A673 (cell line): ENCODE measurements around the gene PLTP. TPM values are rescaled to one million over a fixed set of nuclear protein-coding genes. Genes with fewer than 3 reads are reported as not detected.

ENCODE experiments used
- BruUV-seq: library from RNA; stranded (reverse); fragments of 400-500 nt; replicated peaks from 2 replicates; lab custom pipeline; 2021; lab: Mats Ljungman, UMichigan
- CTCF ChIA-PET: fragments of 300-600 bp; sonication (Branson Sonifier 250); formaldehyde crosslinking; loops from one replicate; lab custom pipeline; 2022; ENCODE audit warnings: antibody characterized with exemption; lab: Charles Lee
- POLR2A ChIA-PET: fragments of 300-600 bp; sonication (Branson Sonifier 250); formaldehyde crosslinking; loops from one replicate; lab custom pipeline; 2022; ENCODE audit warnings: antibody characterized with exemption; ENCODE audit not compliant: low non-redundant PET; lab: Charles Lee
- DNase-seq: peaks from one replicate; pipeline ENCODE4 v3.0.0-alpha.2; 2015; ENCODE audit warnings: low spot score
- H3K27ac ChIP-seq: fragments of 200-600 bp; sonication (generic); 2 replicates; pipeline ENCODE4 v1.5.1; 2016; ENCODE audit warnings: mixed run types, low read depth, mild to moderate bottlenecking, mixed read lengths, antibody characterized with exemption, low read length; ENCODE audit not compliant: poor library complexity, severe bottlenecking
- H3K27me3 ChIP-seq: fragments of 200-600 bp; sonication (generic); replicated peaks from 2 replicates; pipeline ENCODE4 v1.6.1; 2017; ENCODE audit warnings: mixed run types, low read depth, mild to moderate bottlenecking, mixed read lengths, antibody characterized with exemption, low read length; ENCODE audit not compliant: insufficient read depth, poor library complexity
- H3K36me3 ChIP-seq: fragments of 200-600 bp; sonication (generic); 2 replicates; pipeline ENCODE4 v1.6.1; 2016; ENCODE audit warnings: mixed run types, mild to moderate bottlenecking, mixed read lengths, antibody characterized with exemption, low read length; ENCODE audit not compliant: insufficient read depth, poor library complexity, severe bottlenecking
- H3K4me1 ChIP-seq: fragments of 200-600 bp; sonication (generic); 2 replicates; pipeline ENCODE4 v1.6.1; 2017; ENCODE audit warnings: mixed run types, mild to moderate bottlenecking, mixed read lengths, antibody characterized with exemption, low read length; ENCODE audit not compliant: insufficient read depth, poor library complexity, severe bottlenecking
- H3K4me3 ChIP-seq: fragments of 200-600 bp; sonication (generic); 2 replicates; pipeline ENCODE4 v1.5.1; 2016; ENCODE audit warnings: low read depth, mixed run types, mild to moderate bottlenecking, mixed read lengths, low read length; ENCODE audit not compliant: poor library complexity, severe bottlenecking
- H3K9me3 ChIP-seq: fragments of 200-600 bp; sonication (generic); 2 replicates; pipeline ENCODE4 v1.6.1; 2016; ENCODE audit warnings: mixed run types, low read depth, mild to moderate bottlenecking, mixed read lengths, antibody characterized with exemption, low read length; ENCODE audit not compliant: poor library complexity, severe bottlenecking
- CTCF ChIP-seq: fragments of 300-800, 200-600 bp; sonication (generic); conservative IDR thresholded peaks from 2 replicates; pipeline ENCODE4 v1.5.1; 2017; ENCODE audit warnings: low read depth, mild to moderate bottlenecking, antibody characterized with exemption, low read length, moderate library complexity, mixed read lengths
- EZH2 ChIP-seq: fragments of 200-600 bp; sonication (generic); IDR thresholded peaks from 2 replicates; pipeline ENCODE4 v1.6.1; 2017; ENCODE audit warnings: borderline replicate concordance, low read depth, mild to moderate bottlenecking, mixed read lengths, antibody characterized with exemption, low read length; ENCODE audit not compliant: poor library complexity, severe bottlenecking
- intact Hi-C: fragments of 100-400 bp; cut with micrococcal nuclease; formaldehyde crosslinking; loops from one replicate; pipeline ENCODE4 v1.10.0; 2022; ENCODE audit not compliant: unreplicated experiment
- total RNA-seq: library from RNA; stranded (reverse); gene quantifications from 2 replicates; pipeline ENCODE4 v1.2.3, GENCODE V29; 2021

Gene PLTP
- total RNA-seq, 1 experiment from 2014 or later: 58.3 TPM

- ChIA-PET POLR2A (interaction anchor here (0.8 kb wide), 1 partner anchor 32 kb away, joined by 3 read pairs; no protein-coding TSS in a partner anchor), CTCF (no interaction called here)
- BruUV-seq: no TSS peak
- Histone ChIP-seq H3K9me3 (no peaks in the 10 kb centered on the region), H3K36me3 (peaks cover 52% of the 10 kb centered on the region), H3K4me3 (peak overlapping the region; percentile 36), H3K27me3 (no peaks in the 10 kb centered on the region), H3K27ac (peak overlapping the region; percentile 83), H3K4me1 (peaks cover 28% of the 10 kb centered on the region)
- TF ChIP-seq CTCF (no peak), EZH2 (no peak)
- peak; percentile 98 for DNase-seq
- intact Hi-C loops: no loop called here
Observed at GRCh38 chr20:45938727-45939438, 26.9 kb upstream of the PLTP start.

DNA sequence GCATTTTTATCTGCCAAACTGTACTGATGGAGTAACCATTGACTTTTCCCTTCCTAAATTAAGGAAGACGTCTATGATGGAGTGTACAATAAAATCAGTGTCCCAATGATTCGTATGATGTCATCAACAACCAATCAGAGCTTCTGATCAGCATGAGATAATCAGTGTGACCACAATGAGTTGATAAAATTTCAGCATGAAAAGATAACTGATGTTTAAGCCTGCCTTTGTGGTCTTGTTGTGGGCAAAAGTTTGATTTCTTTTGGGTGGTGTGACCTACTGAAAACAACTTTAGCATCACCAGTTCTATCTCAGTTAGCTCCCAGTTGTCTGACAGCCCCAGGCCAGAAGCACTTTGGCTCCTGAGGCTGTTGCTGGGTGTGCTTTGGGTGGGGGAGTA, 25.8 kb upstream of the PLTP start:
- intact Hi-C loops: no loop called here
- CTCF ChIA-PET: no interaction called here
- peak overlapping the region; percentile 79 for H3K27ac ChIP-seq
- no peak for DNase-seq
- POLR2A ChIA-PET: no interaction called here
- no TSS peak for BruUV-seq
- H3K4me1 ChIP-seq: peaks cover 36% of the 10 kb centered on the region
- no peaks in the 10 kb centered on the region for H3K9me3 ChIP-seq
- TF ChIP-seq CTCF: no peak
- no peak for TF ChIP-seq EZH2
- peaks cover 41% of the 10 kb centered on the region for H3K36me3 ChIP-seq
- no peaks in the 10 kb centered on the region for H3K27me3 ChIP-seq
- H3K4me3 ChIP-seq: no peak overlapping the region

DNA sequence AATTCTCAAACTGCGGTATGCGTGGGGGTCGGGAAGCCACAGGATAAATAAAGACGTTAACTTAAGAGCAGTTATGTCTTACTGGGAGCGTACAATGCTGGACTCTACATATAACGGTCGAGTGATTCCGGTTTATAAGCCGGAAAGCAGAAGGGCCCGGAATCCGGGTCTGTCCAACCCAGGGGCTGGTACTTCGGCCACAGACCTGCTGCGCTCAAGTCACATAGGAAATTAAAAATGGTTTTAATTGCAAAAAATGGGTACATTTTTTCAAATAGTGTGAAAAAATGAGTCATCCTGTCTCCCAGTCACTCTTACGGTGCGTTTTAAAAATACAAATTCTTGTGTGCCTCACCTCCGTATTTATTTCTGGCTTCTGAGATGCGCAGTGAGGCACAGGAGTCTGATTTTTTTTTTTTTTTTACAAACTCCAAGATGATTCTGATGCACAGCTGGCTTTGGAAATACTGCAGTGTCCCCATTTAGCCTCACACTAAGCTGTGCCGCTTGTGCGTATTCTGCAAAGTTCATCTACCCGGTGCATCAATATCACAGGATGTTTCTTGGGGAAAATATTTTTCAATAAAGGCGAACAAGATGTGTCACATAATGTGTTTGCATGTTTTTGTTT, 23.6 kb upstream of the PLTP start:
- CTCF ChIA-PET: interaction anchor here (0.6 to 0.7 kb wide), 2 partner anchors 51 to 186 kb away, joined by 3 to 6 read pairs; no protein-coding TSS in a partner anchor
- Histone ChIP-seq H3K4me3 (peak overlapping the region; percentile 97), H3K27me3 (no peaks in the 10 kb centered on the region), H3K36me3 (peaks cover 27% of the 10 kb centered on the region), H3K4me1 (peaks cover 36% of the 10 kb centered on the region), H3K9me3 (no peaks in the 10 kb centered on the region), H3K27ac (peak overlapping the region; percentile 100)
- intact Hi-C loops: no loop called here
- TF ChIP-seq EZH2 (no peak), CTCF (no peak)
- DNase-seq: no peak
- POLR2A ChIA-PET: interaction anchor here (0.6 to 0.7 kb wide), 2 partner anchors 96 to 116 kb away, joined by 10 to 11 read pairs; no protein-coding TSS in a partner anchor
- BruUV-seq: TSS peak; percentile 80
